NCI-H1417 (cell line): ENCODE results near the gene SERPINE3.
A peak's percentile ranks its signal among the peaks of the same experiment; 100 is the strongest.

Experiments used
- DNase-seq, 3 experiments: peaks; one replicate each; lab custom pipeline; 2025; lab: John Stamatoyannopoulos, UW

SERPINE3 gene

DNA sequence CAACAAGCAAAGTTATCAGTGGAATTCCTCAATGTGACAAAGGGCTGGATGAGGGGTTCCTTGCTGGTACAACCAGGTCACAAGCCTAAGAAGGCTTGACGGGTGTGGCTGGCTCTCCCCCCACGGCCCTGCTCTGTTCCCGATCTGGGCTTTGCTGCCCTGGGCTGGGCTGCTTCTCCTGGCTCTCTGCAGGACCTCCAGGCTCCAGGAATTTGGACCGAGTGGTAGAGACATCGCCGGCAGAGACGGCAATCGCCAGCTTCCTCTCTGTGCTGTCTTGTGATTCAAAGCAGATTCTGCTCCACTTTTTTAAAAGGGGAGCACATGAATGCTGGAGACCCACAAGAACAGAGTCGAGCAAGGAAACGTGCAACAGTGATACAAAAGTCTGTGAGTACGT, at the start of gene SERPINE3:
Gene SERPINE3 (plus strand): TSS at position 338 of the 400 bp plus-strand sequence. CDS start 1,401 bp downstream, outside the sequence.
- no peak for DNase-seq

DNA sequence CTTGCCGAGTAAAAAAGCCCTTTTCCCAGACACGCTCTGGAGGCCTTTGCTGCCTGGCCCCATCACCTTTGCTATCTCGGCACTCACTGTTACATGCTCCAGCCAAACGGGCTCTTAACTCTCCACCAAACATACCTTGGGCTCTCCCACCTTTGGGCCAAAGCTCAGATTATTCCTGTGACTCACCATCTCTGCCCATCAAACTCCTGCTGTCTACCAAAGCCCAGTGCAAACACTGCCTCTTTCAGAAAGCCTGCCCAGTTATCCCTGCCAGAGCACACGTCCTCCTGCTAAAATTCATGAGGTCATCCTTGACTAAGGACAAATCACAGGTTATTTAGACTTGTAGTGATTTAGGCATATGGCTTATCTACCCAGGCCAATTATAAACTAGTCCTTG, 48.1 kb upstream of the SERPINE3 start:
- no peak for DNase-seq

DNA sequence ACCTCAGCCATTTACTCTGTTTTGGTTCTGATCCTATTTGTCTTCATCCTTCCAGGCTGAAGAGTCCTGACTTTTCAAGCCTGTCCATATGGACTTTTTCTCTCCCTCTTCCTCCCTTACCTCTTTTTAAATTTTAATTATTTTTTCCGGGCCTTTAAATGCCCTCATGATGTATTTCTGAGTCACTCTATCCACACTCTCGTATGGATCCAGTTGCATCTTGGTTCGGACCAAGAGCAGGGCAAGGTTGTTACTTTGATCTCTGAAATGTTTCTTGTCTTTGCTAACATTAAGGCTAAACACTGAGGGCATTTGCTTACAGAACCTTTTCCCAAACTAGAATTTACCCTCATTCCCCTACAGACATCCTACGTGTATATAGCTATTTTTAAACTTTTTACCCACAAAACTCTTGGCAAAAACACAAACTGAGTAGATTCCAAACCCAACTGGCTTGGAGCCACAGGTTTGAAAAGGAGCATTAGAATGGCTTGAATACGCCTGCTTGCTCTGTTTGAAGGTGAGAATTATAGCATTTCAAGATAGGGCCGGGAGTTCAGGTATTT, 47.4 kb upstream of the SERPINE3 start:
- no peak for DNase-seq

DNA sequence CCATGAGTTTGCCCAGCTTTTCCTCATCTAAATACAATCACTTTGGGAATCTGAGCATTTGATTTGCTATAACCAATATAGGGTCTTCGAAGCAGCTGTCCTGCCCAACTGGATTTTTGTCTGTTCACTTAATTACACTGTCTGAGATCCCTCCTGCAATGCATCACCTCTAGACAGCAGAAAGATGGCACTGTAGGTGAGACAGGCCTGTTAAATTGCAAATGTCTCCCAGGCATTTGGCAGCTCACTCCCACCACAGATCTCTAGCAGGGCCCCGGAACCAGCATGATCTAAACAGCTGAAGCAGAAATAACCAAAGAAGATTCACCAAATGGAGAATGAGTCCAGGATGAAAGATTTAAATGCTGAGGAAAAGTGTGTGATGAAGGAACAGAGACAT, 41.9 kb upstream of the SERPINE3 start:
- DNase-seq = peak in 1 of 3 experiments; percentile 39

DNA sequence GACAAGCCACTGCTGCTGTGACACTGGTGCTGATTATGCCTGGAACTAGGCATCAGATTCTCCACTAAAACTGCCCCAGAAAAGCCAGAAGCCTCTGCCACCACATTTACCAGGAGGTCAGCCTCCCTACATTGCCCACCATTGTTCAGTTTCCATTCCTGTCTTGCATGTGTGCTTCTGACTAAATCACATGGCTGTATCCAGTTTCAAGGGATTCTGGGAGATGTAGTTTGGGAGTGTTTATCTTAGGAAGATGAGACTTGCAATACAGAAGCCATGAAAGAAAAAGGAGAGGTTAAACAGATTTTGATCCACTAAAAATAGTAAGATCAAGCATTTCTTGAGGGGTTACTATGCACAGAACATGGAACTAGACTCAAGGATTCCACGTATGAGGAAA, 40.7 kb upstream of the SERPINE3 start:
- no peak for DNase-seq

DNA sequence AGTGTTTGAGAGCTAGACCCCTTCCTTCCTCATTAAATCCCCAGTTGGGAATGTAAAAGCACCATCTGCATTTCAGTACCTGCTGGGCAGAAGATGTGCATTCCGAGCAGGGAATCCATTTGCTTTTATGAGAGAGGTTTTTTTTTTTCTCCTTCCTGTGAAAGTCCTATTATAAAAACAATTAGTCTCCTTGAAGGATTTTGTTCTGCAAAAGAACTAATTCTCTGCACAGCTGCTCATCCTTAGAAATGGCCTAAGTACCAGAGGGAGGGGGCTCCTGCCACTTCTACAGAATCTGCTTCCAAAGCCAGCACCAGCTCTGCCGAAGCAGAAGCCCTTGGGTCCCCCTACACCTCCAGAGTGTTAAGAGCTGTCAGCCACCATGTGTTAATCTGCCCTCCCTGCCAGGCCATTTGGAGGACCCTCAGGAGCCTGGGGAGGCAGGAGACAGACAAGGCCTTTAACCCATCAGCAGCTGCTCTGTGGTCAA, 36.4 kb upstream of the SERPINE3 start:
- peak in 2 of 3 experiments; percentile 10 to 60 for DNase-seq

DNA sequence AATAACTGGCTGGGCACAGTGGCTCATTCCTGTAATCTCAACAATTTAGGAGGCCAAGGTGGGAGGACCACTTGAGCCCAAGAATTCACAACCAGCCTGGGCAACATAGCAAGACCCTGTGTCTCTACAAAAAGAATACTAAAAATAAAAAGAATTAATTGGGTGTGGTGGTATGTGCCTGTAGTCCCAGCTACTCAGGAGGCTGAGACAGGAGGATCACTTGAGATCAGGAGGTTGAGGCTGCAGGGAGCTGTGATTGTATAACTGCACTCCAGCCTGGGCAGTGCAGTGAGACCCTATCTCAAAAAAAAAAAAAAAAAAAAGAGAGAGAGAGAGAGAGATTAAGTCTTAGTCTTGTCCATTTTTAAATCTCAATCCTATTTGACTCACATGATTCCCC, 35.6 kb upstream of the SERPINE3 start:
- no peak for DNase-seq

DNA sequence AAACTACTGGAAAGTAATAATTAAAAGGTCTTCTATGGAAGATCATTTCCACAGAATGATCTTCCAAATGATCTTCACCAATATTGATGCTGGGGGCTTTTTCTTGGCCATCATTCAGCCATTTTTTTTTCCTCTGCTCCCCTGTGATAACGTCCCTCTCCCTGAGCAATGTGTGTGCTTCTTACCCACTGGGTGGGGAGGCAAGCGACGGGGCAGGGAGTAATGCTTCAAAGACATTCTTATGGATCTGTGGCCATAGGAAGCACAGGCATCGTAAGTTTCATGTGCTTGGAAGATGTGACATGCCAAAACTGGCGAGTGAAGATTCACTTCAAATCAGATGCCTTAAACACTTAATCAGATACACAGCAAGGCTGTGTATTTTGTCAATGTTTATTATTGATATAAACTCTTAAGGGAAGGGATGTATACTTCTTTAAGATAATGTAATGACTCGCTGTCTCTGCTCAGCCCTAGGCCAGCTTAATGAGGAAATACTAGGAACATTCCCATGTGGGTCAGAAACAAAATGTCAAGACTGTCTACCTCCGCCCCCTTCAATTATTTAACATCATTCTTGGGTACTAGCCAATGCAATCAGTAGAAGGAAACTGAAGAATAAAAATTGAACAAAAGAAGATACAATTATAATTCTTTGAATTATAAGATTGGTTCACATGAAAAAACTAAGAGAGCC, 34.1 kb upstream of the SERPINE3 start:
- no peak for DNase-seq

DNA sequence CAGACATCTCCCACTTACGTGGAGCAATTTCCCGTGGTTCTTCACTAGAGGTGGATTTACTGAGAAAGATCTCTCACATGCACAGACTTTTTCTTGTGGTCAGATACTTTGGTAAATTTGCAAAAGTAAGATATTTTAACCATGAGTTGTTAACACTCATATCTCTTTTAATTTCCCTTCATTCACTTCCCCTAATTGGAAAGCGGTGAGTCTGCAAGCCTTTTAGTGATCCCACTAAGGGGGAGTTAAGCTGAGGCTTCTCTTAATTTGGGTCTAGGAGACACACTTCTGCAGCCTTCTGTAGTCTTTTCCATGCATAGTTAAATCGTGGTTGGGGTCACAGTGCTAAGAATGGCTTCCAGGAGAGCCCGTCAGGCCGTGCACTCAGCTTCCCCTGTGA, 30.7 kb upstream of the SERPINE3 start:
- no peak for DNase-seq

DNA sequence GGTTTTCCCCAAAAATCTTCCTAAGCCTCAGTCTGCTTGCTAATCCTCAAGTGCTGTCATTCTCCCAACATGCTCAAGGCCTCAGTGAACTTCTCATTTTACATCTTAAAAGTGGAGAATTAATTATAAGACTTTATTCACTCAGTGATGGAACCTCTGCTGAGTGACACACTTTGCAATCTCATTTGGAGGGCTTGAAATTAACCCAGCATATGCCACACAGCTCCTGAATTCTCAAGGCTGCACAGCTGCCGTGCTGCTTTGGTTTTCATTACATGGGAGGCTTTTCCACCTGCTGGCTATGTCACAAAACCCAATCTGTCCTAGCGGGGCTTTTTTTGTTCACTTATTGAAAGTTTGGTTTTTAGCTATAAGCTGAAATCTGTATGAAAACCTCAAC, 28.3 kb upstream of the SERPINE3 start:
- DNase-seq = no peak

DNA sequence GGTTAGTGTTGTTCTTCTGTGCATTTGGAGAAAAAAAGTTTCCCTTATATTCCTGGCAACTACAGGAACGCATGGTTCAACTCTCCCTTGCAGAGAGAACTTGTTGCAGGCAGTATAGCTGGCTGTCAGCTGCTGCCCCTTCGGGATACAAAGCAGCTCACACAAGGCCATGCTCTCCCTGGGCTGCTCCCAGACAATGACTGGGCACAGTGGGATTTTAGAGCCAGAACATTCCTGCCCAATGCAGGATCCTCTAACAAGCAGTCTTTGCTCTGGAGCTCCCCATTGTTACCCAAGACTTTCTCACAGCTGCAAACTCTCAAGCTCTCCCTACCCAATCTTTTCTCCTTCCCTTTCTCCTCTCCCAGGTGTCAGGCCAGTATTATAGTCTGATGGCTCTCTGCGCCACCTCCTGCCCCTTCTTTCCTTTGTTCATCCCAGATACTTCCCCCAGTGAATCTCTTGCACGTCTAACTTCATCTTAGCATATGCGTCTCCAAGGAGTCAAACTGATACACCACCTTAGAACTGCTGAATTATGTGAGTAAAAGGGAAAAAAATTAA, 27.5 kb upstream of the SERPINE3 start:
- DNase-seq = no peak

DNA sequence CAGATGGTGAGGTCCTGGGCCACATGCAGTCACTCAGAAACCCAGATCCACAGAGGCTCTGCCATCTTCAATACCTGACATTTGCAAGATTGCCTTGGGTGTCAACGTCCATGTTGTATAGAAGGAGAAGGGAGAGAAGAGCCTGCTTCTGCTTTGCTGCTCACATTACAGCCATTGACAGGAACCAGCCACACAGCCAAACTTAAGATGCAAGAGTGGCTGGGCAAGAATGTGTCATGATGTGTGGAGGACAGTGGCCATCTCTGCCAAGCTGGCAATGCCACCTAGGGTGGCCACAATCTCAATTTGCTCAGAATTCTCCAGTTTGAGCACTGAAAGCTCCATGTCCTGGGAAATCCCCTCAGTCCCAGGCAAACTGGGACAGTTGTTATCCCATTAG, 25.9 kb upstream of the SERPINE3 start:
- DNase-seq = no peak

DNA sequence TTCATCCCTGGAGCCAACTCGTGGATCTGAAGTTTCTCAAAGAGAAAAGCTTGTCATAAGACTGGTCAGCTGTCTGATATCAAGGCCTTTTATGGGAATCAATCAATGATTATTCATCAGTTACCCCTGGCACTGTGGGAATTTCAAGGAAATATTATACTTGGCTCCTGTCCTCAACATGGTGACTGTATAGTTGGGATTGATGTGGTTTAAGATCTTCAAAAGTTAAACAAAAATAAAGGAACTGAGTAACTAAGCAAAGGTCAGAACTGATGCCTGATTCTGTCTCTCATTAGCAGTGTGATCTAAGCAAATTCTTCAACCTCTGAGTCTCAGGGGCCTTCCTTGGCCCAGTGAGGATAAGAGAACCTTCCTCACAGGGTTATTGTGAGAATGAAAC, 22.2 kb upstream of the SERPINE3 start:
- DNase-seq = no peak

DNA sequence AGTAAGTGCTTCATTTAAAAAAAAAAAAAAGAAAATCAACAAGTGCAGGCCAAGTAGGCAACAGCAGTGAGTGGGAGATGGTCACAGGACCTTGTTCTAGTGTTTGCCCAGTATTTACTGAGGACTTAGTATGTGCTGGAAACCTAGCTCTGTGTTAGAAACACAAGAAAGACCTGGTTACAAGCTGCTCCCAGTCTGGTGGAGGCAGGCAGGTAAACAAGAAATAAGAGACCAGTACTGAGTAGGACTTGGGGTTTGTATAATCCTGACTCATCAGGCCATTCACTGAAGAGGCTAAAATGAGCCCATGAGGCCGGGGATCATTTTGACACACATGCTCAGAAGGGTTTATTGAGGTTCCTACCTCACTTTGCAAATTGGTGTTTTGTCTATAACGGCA, 21.5 kb upstream of the SERPINE3 start:
- DNase-seq = no peak

DNA sequence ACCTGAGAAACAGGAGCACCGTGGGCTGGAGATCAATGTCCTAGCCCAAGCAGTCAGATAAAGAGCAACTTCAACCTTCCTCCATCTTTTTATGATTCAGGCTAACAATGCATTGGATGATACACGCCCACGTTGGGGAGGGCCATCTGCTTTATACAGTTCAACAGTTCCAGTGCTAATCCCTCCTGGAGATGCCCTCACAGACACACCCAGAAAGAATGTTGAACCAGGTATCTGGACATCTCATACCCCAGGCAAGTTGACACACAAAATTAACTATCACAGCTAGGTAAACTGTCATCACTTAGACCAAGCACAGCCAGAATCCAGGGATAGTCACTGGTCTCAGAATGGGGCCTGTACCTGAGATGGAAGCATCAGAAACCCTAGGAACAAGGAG, 20.6 kb upstream of the SERPINE3 start:
- no peak for DNase-seq

DNA sequence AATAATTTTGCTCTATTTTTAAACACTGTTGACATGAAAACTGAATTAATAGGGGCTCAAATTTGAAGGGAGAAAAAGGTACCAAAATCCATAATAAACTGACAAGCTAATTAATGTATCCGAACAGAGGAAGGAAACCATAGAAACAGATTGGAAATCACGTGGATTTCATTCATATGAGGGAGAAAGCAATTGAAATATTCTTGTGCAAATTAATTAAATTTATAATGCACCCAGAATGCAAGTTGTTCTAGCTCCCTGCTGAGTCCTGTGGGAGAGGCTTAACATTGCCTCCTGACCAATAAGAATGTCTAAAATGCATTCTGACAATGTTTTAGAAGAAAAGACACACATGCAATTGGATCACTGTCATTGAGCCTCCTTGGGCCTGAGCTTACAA, 17.7 kb upstream of the SERPINE3 start:
- DNase-seq = no peak

DNA sequence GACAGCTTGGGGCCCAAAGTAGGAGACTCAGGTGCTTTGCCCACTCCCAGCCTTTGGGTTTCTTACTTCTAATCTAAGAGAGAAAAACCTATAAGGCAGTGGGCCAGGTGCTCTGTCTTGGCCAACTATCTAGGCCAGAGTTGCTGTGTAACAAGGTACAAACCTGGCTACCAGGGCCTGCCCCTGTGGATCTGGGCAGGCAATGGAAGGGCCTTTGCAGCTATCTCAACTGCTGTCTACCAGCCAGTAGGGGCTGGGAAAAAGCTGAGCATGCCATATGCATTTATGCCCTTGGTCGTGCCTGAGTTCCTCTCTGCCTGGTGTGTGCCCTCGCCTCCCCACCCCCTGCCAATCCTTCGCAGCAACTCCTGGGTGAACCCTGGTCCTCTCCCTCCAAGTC, 16.7 kb upstream of the SERPINE3 start:
- DNase-seq = no peak

DNA sequence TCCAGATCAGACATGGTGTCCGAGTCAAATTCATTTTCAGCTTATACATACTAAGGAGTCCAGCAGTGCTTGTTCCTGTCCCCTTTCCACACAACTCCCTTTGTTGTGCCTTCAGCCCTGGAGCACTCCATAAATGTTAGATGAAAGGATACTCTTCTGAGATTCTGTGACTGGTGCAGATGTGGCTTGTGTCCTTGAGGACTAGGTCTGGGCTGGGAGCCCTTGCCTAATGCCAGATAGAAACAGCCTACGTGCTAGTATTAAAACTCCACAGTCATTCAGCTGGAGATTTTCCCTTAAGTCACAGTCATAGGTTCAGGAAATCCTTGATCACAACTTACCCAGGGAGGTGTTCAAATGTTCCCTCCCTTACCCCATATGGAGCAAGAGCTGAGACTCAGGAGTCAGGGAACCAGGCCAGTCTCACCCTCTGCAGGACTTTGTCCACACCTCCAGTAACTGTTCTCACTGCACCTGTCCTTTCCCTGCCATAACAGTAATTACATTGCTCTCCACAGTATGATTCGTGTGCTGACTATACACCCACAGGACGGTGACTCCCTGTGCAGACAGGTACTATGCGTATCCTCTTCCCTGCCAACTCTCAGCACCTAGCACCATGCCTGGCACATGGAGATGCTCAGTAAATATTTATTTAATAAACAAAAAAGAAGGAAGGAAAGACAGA, 15.5 kb upstream of the SERPINE3 start:
- peak in 2 of 3 experiments; percentile 24 to 69 for DNase-seq

DNA sequence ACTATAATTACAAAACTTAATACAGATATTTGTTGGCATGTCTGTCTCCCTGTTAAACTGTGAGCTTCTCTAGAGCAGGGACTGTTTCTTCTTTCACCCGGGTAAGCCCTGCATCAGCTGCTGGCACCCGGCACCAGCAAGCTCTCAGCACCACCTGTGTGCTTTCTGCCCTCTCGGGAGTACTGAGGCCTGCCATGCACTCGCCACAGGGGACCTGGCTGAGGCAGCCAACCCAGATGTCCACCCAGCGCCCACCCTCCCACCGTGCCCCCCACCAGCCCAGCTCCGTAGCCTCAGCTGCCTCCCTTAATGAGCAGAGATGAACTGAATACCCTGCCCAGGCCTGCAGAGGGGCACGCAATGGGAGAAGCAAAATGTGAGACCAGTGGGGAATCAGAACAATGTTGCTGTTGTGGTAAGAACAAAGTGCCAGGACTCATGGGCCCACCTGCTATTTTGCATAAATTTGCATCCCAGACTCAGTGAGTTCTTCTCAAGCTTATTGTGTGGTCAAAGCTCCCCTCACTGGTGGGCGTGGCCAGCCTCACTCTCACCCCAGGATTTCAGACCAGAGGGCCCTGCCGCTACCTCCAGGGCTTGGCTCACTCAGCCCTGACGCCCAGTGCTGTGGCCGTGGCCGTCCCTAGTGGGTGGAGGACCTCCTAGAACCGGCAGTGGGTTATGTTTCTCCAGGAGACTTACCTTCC, 14.6 kb upstream of the SERPINE3 start:
- DNase-seq = no peak

DNA sequence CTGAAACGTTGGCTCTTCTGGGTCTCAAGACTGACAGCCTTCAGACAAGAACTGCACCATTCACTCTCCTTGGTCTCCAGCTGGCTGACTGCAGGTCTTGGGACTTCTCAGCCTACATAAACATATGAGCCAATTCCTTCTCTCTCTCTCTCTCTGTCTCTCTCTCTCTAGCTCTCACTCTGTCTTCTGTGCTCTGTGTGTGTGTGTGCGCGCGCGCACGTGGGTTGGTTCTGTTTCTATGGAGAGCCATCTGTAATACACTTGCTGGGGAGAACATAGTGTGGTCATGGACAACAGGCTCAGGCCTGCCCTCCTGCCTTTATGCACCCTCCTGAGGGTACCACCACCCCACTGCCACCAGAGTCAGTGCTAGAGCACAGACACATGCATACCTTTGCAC, 13.7 kb upstream of the SERPINE3 start:
- no peak for DNase-seq

DNA sequence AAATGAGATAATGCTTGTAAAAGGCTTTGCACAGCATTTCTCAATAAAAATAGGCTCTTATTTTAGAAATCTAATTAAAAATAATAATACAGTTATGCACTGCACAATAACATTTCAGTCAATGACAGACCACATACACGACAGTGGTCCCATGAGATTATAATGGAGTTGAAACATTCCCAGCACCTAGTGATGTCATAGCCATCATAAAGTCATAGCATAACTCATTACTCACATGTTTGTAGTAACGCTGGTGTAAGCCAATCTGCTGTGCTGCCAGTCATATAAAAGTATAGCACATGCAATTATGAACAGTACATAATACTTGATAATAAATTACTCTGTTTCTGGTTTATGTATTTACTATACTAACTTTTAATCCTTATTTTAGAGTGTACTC, 12.7 kb upstream of the SERPINE3 start:
- no peak for DNase-seq

DNA sequence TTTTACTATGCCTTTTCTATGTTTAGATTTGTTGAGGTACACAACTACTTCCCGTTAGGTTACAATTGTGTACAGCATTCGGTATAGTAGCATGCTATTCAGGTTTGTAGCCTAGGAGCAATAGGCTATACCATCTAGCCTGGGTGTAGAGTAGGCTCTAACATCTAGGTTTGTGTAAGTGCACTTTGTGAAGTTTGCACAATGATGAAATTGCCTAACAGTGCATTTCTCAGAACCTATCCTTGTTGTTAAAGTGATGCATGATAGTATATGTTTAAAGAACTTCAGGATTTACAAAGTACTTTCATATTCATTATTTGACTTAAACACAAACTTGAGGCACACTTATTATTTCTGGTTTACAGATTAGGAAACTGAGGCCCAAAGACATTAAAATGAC, 11.5 kb upstream of the SERPINE3 start:
- no peak for DNase-seq
